Aorta (tissue), 5 donors: ENCODE results near the gene KRTAP12-2. TPM values are rescaled to one million over a fixed set of nuclear protein-coding genes. Genes with fewer than 3 reads are reported as not detected.

Experiments
- ATAC-seq: fragments of 200-7000 bp; cut with Tn5 transposase; one replicate; pipeline ENCODE4 v1.9.1; 2022; ENCODE audit warnings: moderate library complexity; ENCODE audit not compliant: low FRiP score
- DNase-seq, 2 donors: peaks; one replicate each; pipeline ENCODE4 v3.0.0-alpha.2; 2020
- H3K27ac ChIP-seq, 2 donors: one replicate each; pipeline ENCODE4 v1.5.1; 2013; ENCODE audit warnings: low read length in 2 of 2, mild to moderate bottlenecking in 2 of 2, moderate library complexity in 2 of 2, control low read depth in 1 of 2, inconsistent platforms in 1 of 2, low read depth in 1 of 2
- H3K27me3 ChIP-seq, 2 donors: one replicate each; pipeline ENCODE4 v1.6.1; 2013; ENCODE audit warnings: control low read depth in 1 of 2, low read length in 1 of 2, mild to moderate bottlenecking in 1 of 2, moderate library complexity in 1 of 2; ENCODE audit not compliant: insufficient read depth in 2 of 2, control insufficient read depth in 1 of 2
- H3K36me3 ChIP-seq, 2 donors: one replicate each; pipeline ENCODE4 v1.6.1; 2013; ENCODE audit warnings: control low read depth in 1 of 2, low read length in 1 of 2, mild to moderate bottlenecking in 1 of 2; ENCODE audit not compliant: insufficient read depth in 2 of 2, control insufficient read depth in 1 of 2
- H3K4me1 ChIP-seq, 2 donors: one replicate each; pipeline ENCODE4 v1.6.1; 2013; ENCODE audit warnings: low read length in 2 of 2, control low read depth in 1 of 2, mild to moderate bottlenecking in 1 of 2, moderate library complexity in 1 of 2; ENCODE audit not compliant: insufficient read depth in 2 of 2, control insufficient read depth in 1 of 2
- H3K4me3 ChIP-seq, 2 donors: one replicate each; pipeline ENCODE4 v1.5.1; 2013; ENCODE audit warnings: low read length in 2 of 2, control low read depth in 1 of 2, mild to moderate bottlenecking in 1 of 2
- H3K9me3 ChIP-seq: one replicate; pipeline ENCODE4 v1.6.1; 2013; ENCODE audit warnings: mild to moderate bottlenecking, low read length; ENCODE audit not compliant: control insufficient read depth
- WGBS, 2 donors: extraction: QIAGEN DNeasy Blood & Tissue Kit; methylation state at CpG; one replicate each; pipeline ENCODE4 v1.1.7; 2013; 5-methylcytosine and 5-hydroxymethylcytosine counted together
- intact Hi-C, 2 donors: fragments of 100-400 bp; cut with DNase I; formaldehyde crosslinking; loops; one replicate each; pipeline versions ENCODE4 v1.14.2 to v1.15.0; 2022
- polyA plus RNA-seq, 2 donors: library from polyadenylated mRNA; stranded (reverse); fragments of 200-250 nt; gene quantifications; one replicate each; pipeline ENCODE4 v1.2.3, GENCODE V29; 2013
- total RNA-seq, 2 donors: library from RNA; stranded (reverse); fragmentation: NEBNext Ultra II Directional; extraction: Animal tissue kit (Norgen Biotek cat#: 25700); gene quantifications; one replicate each; pipeline ENCODE4 v1.2.1, GENCODE V29; 2021
- donor health status: healthy with polysubstance abuse.
- donor health status: Bipolar disorder and iron deficiency.
- donor health status: DM: no; HTN: no; CAD: no.
- donor health status: DM: no; HTN: no; CAD: no.
- donor health status: DM: yes; HTN: yes; CAD: no.

Gene KRTAP12-2
- total and polyA plus RNA-seq, 4 donors, result not detected

- no peak for ATAC-seq
- DNase-seq, result peak in 1 of 2 donors; percentile 7
- H3K4me3 ChIP-seq, result no peak overlapping the region
- H3K27ac ChIP-seq, result no peak overlapping the region
- intact Hi-C loops, result no loop called here
- H3K9me3 ChIP-seq, result peaks cover 2% of the 10 kb centered on the region
- WGBS, 2 donors, result 62 to 68% methylated on average over 11 of the region's 11 CpGs
- no peaks in the 10 kb centered on the region for H3K4me1 ChIP-seq
- H3K36me3 ChIP-seq, result no peaks in the 10 kb centered on the region
- no peaks in the 10 kb centered on the region for H3K27me3 ChIP-seq
These were observed 7.7 kb downstream of the KRTAP12-2 start for GRCh38 chr21:44658913-44659595.

GRCh38 chr21:44658541-44658910 is 8.2 kb downstream of the KRTAP12-2 start:
- intact Hi-C loops, result no loop called here
- Histone ChIP-seq H3K4me3 (no peak overlapping the region), H3K9me3 (peaks cover 2% of the 10 kb centered on the region), H3K4me1 (no peaks in the 10 kb centered on the region), H3K27ac (no peak overlapping the region), H3K27me3 (no peaks in the 10 kb centered on the region), H3K36me3 (no peaks in the 10 kb centered on the region)
- DNase-seq (peak in 1 of 2 donors; percentile 3), ATAC-seq (no peak)
- WGBS, 2 donors, result 77 to 81% methylated on average over 5 of the region's 5 CpGs

DNA sequence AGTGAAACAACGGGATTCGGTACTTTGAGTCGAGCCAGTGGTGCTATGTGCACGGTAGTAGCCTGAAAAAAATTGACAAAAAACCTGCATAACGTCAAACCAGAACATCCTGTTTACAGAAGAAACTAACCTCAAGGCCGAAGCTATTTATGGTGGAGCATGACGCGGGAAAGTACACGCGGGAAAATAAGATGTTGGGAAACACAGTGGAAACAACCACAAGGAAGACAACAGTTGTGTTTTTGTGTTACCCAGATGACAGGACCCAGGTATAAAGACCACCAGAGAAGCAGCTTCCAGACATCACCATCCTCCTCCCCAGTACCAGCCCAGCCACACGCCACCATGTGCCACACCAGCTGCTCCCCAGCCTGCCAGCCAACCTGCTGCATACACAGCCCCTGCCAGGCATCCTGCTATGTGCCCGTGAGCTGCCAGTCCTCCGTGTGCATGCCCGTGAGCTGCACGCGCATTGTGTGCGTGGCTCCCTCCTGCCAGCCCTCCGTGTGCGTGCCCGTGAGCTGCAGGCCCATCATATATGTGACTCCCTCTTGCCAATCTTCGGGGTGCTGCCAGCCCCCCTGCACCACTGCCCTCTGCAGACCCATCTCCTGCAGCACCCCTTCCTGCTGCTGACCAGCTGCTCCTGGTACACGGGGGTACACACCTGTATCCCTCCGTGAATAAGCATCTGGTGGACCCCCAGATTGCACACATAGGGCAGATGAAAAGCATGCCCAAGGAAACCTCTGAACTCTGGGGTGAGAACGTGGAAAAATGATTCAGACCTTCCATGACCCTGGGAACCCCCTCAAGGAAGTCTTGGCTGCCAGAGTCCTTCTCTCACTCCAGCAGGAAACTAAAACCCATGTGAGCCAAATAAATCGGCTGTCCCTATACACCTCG is 8.8 kb downstream of the KRTAP12-2 start, which contains the start of gene KRTAP12-3:
KRTAP12-3 (plus strand) TSS at position 298 of the 906 bp plus-strand sequence; CDS start at position 346, 48 bp downstream.
- ATAC-seq (no peak), DNase-seq (peak in 1 of 2 donors; percentile 4)
- no peaks in the 10 kb centered on the region for H3K36me3 ChIP-seq
- WGBS, 2 donors, result 74 to 81% methylated on average over 26 of the region's 26 CpGs
- H3K4me3 ChIP-seq, result no peak within 1 kb of the TSS
- peaks cover 2% of the 10 kb centered on the region for H3K9me3 ChIP-seq
- intact Hi-C loops, result no loop called here
- H3K27me3 ChIP-seq, result no peaks in the 10 kb centered on the region
- H3K27ac ChIP-seq, result no peak within 1 kb of the TSS
- no peaks in the 10 kb centered on the region for H3K4me1 ChIP-seq

DNA sequence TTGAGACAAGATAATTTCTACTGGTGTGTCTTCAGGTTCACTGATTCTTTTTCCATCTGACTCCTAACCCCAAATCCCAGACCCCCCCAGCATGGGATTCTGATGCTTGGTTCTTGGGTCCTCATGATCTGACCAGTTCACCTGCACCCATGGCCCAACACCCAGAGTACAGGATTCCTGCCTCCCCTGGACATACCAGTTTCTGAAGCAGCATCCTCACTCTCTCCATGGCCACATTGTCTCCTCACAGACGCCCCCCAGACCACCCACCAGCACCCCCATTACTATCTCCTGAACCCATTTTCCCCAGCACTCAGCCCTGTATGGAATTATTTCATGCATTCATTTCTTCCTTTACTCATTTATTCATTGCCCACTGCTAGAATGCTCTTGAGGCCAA is 9.9 kb downstream of the KRTAP12-2 start:
- intact Hi-C loops, result no loop called here
- peaks cover 2% of the 10 kb centered on the region for H3K9me3 ChIP-seq
- WGBS, 2 donors, result 66 to 83% methylated on average over 1 of the region's 1 CpG
- DNase-seq, result no peak
- no peak for ATAC-seq
- no peaks in the 10 kb centered on the region for H3K4me1 ChIP-seq
- H3K27ac ChIP-seq, result no peak overlapping the region
- H3K36me3 ChIP-seq, result no peaks in the 10 kb centered on the region
- H3K4me3 ChIP-seq, result no peak overlapping the region
- H3K27me3 ChIP-seq, result no peaks in the 10 kb centered on the region

GRCh38 chr21:44654576-44655175 is 12.1 kb downstream of the KRTAP12-2 start, which contains the start of gene KRTAP12-4:
Gene KRTAP12-4 (minus strand): TSS chr21:44654659. CDS start chr21:44654614, 45 bp downstream.
- no peaks in the 10 kb centered on the region for H3K27me3 ChIP-seq
- H3K27ac ChIP-seq, result no peak within 1 kb of the TSS
- H3K4me3 ChIP-seq, result no peak within 1 kb of the TSS
- intact Hi-C loops, result no loop called here
- DNase-seq (no peak), ATAC-seq (no peak)
- H3K9me3 ChIP-seq, result peaks cover 2% of the 10 kb centered on the region
- no peaks in the 10 kb centered on the region for H3K36me3 ChIP-seq
- WGBS, 2 donors, result 64 to 77% methylated on average over 9 of the region's 9 CpGs
- no peaks in the 10 kb centered on the region for H3K4me1 ChIP-seq

DNA sequence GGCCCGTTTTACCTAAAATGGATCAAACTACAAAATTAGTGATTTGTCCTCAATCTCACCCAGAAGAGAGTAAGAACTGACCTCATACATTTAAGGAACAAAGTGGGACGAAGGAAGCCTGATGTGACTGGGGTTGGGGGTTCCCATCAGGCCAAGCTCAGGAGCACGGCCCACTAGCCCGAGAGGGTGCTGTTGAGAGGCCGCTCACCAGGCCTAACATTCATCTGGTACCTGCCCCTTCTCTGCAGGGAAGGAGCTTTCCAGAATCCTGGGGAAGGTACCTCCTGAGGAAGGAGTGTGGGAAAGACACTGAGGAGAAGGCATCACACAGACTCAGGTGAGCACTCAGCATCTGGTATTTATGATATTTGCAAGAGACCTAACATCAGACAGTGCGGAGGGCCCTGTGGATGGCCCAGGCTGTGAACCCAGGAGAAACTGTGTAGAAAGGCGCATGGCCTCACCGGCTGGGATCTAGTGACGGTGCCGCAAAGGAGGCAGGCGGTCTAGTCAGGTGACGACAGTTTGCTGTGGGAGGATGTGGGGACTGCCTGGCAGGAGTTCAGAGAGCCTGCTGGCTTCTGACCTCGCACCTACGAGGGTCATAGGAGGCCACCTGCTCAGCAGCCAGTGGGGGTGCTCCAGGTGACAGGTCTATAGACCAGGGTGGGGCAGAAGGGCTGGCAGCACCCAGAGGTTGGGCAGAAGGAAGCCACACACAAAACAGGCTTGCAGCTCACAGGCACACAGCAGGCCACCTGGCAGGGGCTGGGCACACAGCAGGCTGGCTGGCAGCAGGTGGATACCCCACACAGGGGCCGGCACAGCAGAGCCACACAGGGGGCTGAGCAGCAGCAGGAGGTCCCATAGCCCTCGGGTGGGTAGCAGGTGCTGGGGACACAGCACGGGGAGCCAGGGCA is 12.8 kb downstream of the KRTAP12-2 start:
- no peak for DNase-seq
- H3K9me3 ChIP-seq, result peaks cover under 1% of the 10 kb centered on the region

DNA sequence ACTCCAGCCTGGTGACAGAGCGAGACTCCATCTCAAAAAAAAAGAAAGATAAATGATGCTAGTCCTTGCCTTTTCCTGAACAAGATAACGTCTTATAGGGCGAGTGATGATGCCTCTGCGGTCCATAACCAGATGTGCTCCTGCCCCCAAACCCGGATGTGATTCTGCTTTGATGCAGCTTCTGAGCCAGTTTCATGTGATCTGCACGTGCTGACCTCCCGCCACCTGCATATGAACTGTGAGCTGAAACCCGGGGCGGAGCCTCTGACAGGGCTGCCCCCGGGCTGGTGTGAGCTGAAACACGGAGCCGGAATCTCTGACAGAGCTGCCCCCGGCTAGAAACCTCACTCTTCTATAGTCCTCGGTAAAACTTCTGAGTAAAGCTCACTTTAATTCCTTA is 13.6 kb downstream of the KRTAP12-2 start:
- no peaks in the 10 kb centered on the region for H3K9me3 ChIP-seq
- H3K4me1 ChIP-seq, result no peaks in the 10 kb centered on the region
- H3K4me3 ChIP-seq, result no peak overlapping the region
- ATAC-seq (no peak), DNase-seq (peak in 1 of 2 donors; percentile 9)
- intact Hi-C loops, result no loop called here
- H3K27me3 ChIP-seq, result no peaks in the 10 kb centered on the region
- no peaks in the 10 kb centered on the region for H3K36me3 ChIP-seq
- WGBS, 2 donors, result 73 to 84% methylated on average over 14 of the region's 14 CpGs
- H3K27ac ChIP-seq, result no peak overlapping the region

More for the DNA sequence above, 12.8 kb downstream of the KRTAP12-2 start:
- WGBS, 2 donors, result 86 to 90% methylated on average over 17 of the region's 17 CpGs
- ATAC-seq, result no peak
- no peaks in the 10 kb centered on the region for H3K27me3 ChIP-seq
- H3K27ac ChIP-seq, result no peak overlapping the region
- no peaks in the 10 kb centered on the region for H3K36me3 ChIP-seq
- intact Hi-C loops, result no loop called here
- H3K4me3 ChIP-seq, result no peak overlapping the region
- H3K4me1 ChIP-seq, result no peaks in the 10 kb centered on the region
